ENCODE results near the gene GPATCH8.
A peak's percentile ranks its signal among the peaks of the same experiment; 100 is the strongest.

Gene GPATCH8

DNA sequence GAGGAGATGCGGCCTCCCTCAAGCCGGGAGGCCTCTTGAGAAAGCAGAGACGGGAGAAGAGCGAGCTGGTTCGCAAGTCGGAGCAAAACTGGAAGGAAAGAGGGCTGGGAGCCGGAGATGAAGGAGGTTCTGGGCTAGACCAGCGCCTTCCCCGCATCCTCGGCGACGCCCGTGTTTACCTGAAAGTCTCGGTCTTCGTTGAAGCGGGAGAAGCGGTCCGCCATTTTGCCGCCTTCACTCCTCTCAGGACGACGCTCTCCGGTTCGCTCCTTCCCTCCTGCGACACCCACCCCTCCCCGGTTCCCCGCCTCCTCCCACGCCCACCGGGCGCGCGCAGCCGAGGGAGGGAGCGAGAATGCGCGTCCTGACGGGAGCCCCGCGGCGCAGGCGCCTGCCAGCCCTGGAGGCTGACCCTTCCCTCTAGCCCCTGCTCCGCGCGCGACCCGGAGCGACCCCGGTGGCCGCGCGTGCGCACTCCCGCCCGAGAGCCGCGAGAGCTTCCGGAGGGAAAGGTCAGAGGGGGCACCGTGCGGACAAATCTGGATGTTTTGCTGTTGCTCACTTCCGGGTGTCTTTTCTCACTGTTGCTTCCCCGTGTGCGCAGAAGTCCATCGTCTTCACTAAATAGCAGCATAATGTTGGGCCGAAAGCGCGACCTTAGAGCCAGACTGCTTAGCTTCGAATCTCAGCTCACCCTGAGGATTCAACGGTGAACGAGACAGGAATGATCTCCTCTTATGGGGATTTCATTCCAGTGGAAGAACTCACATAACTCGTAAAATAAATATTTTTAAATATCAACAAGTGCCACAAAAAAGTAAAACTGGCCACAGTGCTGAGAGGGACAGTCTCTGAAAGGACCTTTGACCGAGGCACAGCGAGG lies at the start of gene GPATCH8 (continued):
- no peak for TF ChIP-seq ZNF404 (tag by site-specific recombination; IDR thresholded peaks at IDR 0.05)
- no peak for TF ChIP-seq ZNF354C (tag by site-specific recombination; IDR thresholded peaks at IDR 0.05; ENCODE audit: borderline replicate concordance, low read depth)
- no peak for TF ChIP-seq ZNF513 (tag by site-specific recombination; IDR thresholded peaks at IDR 0.05)
- TF ChIP-seq ZNF549 (tag by site-specific recombination; IDR thresholded peaks at IDR 0.05): no peak
- TF ChIP-seq ZNF555 (tag by site-specific recombination; conservative IDR thresholded peaks at IDR 0.05): no peak
- TF ChIP-seq KLF7 (tag by site-specific recombination; IDR thresholded peaks at IDR 0.05; ENCODE audit: borderline replicate concordance): peak; percentile 53
- TF ChIP-seq ZNF175 (tag by site-specific recombination; IDR thresholded peaks at IDR 0.05): no peak
- peak; percentile 59; the same call in 1 of the 2 replicates for TF ChIP-seq HIC1 (tag by site-specific recombination; IDR thresholded peaks at IDR 0.05)
- no peak for TF ChIP-seq ZNF747 (tag by site-specific recombination; IDR thresholded peaks at IDR 0.05)
- TF ChIP-seq BCL6B (tag by site-specific recombination; IDR thresholded peaks at IDR 0.05): no peak
- no peak for TF ChIP-seq ZNF223 (tag by site-specific recombination; IDR thresholded peaks at IDR 0.05)
- TF ChIP-seq ZBTB7A (tag by site-specific recombination; IDR thresholded peaks at IDR 0.05; ENCODE audit: low read depth): peak; percentile 43; the same call in 1 of the 2 replicates
- TF ChIP-seq ZBTB21 (tag by site-specific recombination; IDR thresholded peaks at IDR 0.05): 0 out of 2 replicates have a peak, but pooled peaks have one; percentile 14
- 0 out of 2 replicates have a peak, but pooled peaks have one; percentile 47 for TF ChIP-seq ZNF449 (tag by site-specific recombination; IDR thresholded peaks at IDR 0.05)
- TF ChIP-seq SCRT1 (tag by site-specific recombination; IDR thresholded peaks at IDR 0.05; ENCODE audit: borderline replicate concordance): peak; percentile 91
- TF ChIP-seq ZNF311 (tag by site-specific recombination; IDR thresholded peaks at IDR 0.05; ENCODE audit: borderline replicate concordance): no peak
- TF ChIP-seq, protein P1, sequence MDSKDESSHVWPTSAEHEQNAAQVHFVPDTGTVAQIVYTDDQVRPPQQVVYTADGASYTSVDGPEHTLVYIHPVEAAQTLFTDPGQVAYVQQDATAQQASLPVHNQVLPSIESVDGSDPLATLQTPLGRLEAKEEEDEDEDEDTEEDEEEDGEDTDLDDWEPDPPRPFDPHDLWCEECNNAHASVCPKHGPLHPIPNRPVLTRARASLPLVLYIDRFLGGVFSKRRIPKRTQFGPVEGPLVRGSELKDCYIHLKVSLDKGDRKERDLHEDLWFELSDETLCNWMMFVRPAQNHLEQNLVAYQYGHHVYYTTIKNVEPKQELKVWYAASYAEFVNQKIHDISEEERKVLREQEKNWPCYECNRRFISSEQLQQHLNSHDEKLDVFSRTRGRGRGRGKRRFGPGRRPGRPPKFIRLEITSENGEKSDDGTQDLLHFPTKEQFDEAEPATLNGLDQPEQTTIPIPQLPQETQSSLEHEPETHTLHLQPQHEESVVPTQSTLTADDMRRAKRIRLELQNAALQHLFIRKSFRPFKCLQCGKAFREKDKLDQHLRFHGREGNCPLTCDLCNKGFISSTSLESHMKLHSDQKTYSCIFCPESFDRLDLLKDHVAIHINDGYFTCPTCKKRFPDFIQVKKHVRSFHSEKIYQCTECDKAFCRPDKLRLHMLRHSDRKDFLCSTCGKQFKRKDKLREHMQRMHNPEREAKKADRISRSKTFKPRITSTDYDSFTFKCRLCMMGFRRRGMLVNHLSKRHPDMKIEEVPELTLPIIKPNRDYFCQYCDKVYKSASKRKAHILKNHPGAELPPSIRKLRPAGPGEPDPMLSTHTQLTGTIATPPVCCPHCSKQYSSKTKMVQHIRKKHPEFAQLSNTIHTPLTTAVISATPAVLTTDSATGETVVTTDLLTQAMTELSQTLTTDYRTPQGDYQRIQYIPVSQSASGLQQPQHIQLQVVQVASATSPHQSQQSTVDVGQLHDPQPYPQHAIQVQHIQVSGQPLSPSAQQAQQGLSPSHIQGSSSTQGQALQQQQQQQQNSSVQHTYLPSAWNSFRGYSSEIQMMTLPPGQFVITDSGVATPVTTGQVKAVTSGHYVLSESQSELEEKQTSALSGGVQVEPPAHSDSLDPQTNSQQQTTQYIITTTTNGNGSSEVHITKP (tag by site-specific recombination; IDR thresholded peaks at IDR 0.05): peak; percentile 39; the same call in 1 of the 2 replicates
- TF ChIP-seq REPIN1 (tag by site-specific recombination; IDR thresholded peaks at IDR 0.05; ENCODE audit: low read depth): no peak
- no peak for TF ChIP-seq ZNF24 (tag by site-specific recombination; IDR thresholded peaks at IDR 0.05)
- TF ChIP-seq ZEB2 (tag by site-specific recombination; IDR thresholded peaks at IDR 0.05): peak; percentile 96
- no peak for TF ChIP-seq ZNF140 (tag by site-specific recombination; IDR thresholded peaks at IDR 0.05)
- TF ChIP-seq, protein P2, sequence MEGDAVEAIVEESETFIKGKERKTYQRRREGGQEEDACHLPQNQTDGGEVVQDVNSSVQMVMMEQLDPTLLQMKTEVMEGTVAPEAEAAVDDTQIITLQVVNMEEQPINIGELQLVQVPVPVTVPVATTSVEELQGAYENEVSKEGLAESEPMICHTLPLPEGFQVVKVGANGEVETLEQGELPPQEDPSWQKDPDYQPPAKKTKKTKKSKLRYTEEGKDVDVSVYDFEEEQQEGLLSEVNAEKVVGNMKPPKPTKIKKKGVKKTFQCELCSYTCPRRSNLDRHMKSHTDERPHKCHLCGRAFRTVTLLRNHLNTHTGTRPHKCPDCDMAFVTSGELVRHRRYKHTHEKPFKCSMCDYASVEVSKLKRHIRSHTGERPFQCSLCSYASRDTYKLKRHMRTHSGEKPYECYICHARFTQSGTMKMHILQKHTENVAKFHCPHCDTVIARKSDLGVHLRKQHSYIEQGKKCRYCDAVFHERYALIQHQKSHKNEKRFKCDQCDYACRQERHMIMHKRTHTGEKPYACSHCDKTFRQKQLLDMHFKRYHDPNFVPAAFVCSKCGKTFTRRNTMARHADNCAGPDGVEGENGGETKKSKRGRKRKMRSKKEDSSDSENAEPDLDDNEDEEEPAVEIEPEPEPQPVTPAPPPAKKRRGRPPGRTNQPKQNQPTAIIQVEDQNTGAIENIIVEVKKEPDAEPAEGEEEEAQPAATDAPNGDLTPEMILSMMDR (tag by site-specific recombination; IDR thresholded peaks at IDR 0.05): no peak
- TF ChIP-seq SETDB1 (IDR thresholded peaks at IDR 0.05; ENCODE audit: insufficient read length, low read length): no peak
- TF ChIP-seq ZNF23 (tag by site-specific recombination; IDR thresholded peaks at IDR 0.05; ENCODE audit: borderline replicate concordance): no peak
- peak; percentile 59; the same call in 1 of the 2 replicates for TF ChIP-seq ZFP69B (tag by site-specific recombination; IDR thresholded peaks at IDR 0.05)
- no peak for TF ChIP-seq ZNF664 (tag by site-specific recombination; IDR thresholded peaks at IDR 0.05)
- peak; percentile 51; the same call in 1 of the 2 replicates for TF ChIP-seq IKZF3 (tag by site-specific recombination; IDR thresholded peaks at IDR 0.05)
